H1 (cell line): ENCODE data around the gene IQCE. TPM values are rescaled to one million over a fixed set of nuclear protein-coding genes. Genes with fewer than 3 reads are reported as not detected.

Experiments used
- CBX5 ChIP-seq: fragments of 300-800, 300-1000 bp; sonication (generic); IDR thresholded peaks from 2 replicates; pipeline ENCODE4 v1.7.1; 2016; ENCODE audit warnings: antibody characterized with exemption, low read length, low read depth
- CREB1 ChIP-seq: IDR thresholded peaks from 2 replicates; pipeline ENCODE4 v1.6.1; 2012; ENCODE audit warnings: inconsistent platforms
- KDM4A ChIP-seq: IDR thresholded peaks from one replicate; pipeline ENCODE4 v1.7.1; 2012; ENCODE audit warnings: low read depth, mild to moderate bottlenecking, moderate library complexity, low read length, inconsistent platforms; ENCODE audit not compliant: severe bottlenecking
- POLR2AphosphoS5 ChIP-seq: IDR thresholded peaks from 2 replicates; pipeline ENCODE4 v1.6.1; 2011; ENCODE audit warnings: low read depth, low read length
- RBBP5 ChIP-seq: IDR thresholded peaks from 2 replicates; pipeline ENCODE4 v1.7.1; 2012; ENCODE audit warnings: low read depth, mild to moderate bottlenecking, inconsistent platforms, low read length, moderate library complexity, borderline replicate concordance
- SIN3A ChIP-seq, 2 experiments: IDR thresholded peaks in 1 of 2; conservative IDR thresholded peaks in 1 of 2; 2 replicates each; pipeline ENCODE4 v1.6.1; 2011 to 2012; ENCODE audit warnings: low read length in 2 of 2, improper control_type of control experiment in 1 of 2, low read depth in 1 of 2, mild to moderate bottlenecking in 1 of 2
- SIRT6 ChIP-seq: IDR thresholded peaks from one replicate; pipeline ENCODE4 v1.7.1; 2012; ENCODE audit warnings: low read length, inconsistent platforms
- polyA plus RNA-seq, 7 experiments: library from polyadenylated mRNA; depleted of rRNA in 3 of 7; stranded (reverse) in 5 of 7; unstranded in 2 of 7; fragments of >200 nt in 5 of 7; fragments of 200-250 nt in 2 of 7; gene quantifications; 1 replicate in 5 of 7; 2 replicates in 1 of 7; 4 replicates in 1 of 7; pipeline versions ENCODE4 v1.2.1 to v1.2.3, GENCODE V29; 2011 to 2013; ENCODE audit warnings: missing spikeins in 2 of 7, mixed read lengths in 2 of 7
- total RNA-seq: library from RNA; stranded (reverse); fragmentation: NEBNext Ultra II Directional; extraction: Animal tissue kit (Norgen Biotek cat#: 25700); gene quantifications from 2 replicates; pipeline ENCODE4 v1.2.1, GENCODE V29; 2021
- TF ChIP-seq, protein P1 (sequence below): fragments of 300-600 bp; sonication (generic); IDR thresholded peaks from 2 replicates; pipeline ENCODE4 v1.7.1; 2012; ENCODE audit warnings: low read length, moderate library complexity, mild to moderate bottlenecking, inconsistent platforms; ENCODE audit not compliant: insufficient replicate concordance
- TF ChIP-seq, protein P2 (sequence below): IDR thresholded peaks from 2 replicates; pipeline ENCODE4 v1.6.1; 2012; ENCODE audit warnings: low read length, inconsistent platforms

IQCE gene
- total and polyA plus RNA-seq, 2 of the 8 experiments (the other 6 are each of a cell fraction or from before 2014, with no cell fraction given) = 2.2 to 4.9 TPM

DNA sequence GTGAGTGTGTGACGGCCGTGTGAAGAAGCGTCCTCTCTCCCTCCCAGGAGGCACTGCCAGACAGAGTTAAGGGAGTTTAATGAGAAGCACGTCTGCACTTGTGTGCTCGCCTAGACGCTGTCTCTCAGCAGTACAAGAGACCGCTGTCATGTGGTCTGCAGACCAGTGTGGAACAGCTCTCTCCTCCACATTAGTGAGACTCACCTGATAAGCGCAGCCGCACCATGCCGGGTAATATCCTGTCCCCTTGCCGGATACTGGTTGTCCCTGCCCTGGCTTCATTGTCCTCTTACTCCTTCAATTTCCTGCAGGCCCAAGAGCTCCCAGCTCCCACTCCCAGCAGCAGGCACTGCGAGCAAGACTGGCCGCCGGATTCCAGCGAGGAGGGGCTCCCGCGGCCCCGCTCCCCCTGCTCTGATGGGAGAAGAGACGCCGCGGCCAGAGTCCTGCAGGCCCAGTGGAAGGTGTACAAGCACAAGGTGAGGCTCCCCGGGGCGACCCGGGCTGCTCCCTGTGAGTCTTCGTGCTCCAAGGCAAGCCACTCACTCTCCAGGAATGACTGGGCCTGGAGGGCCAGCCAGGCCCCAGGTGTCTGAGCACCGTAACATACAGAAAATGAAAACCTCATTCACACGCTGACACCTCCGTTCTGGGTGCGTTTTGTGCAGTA lies 39.5 kb downstream of the IQCE start (continued):
- TF ChIP-seq, protein P1, sequence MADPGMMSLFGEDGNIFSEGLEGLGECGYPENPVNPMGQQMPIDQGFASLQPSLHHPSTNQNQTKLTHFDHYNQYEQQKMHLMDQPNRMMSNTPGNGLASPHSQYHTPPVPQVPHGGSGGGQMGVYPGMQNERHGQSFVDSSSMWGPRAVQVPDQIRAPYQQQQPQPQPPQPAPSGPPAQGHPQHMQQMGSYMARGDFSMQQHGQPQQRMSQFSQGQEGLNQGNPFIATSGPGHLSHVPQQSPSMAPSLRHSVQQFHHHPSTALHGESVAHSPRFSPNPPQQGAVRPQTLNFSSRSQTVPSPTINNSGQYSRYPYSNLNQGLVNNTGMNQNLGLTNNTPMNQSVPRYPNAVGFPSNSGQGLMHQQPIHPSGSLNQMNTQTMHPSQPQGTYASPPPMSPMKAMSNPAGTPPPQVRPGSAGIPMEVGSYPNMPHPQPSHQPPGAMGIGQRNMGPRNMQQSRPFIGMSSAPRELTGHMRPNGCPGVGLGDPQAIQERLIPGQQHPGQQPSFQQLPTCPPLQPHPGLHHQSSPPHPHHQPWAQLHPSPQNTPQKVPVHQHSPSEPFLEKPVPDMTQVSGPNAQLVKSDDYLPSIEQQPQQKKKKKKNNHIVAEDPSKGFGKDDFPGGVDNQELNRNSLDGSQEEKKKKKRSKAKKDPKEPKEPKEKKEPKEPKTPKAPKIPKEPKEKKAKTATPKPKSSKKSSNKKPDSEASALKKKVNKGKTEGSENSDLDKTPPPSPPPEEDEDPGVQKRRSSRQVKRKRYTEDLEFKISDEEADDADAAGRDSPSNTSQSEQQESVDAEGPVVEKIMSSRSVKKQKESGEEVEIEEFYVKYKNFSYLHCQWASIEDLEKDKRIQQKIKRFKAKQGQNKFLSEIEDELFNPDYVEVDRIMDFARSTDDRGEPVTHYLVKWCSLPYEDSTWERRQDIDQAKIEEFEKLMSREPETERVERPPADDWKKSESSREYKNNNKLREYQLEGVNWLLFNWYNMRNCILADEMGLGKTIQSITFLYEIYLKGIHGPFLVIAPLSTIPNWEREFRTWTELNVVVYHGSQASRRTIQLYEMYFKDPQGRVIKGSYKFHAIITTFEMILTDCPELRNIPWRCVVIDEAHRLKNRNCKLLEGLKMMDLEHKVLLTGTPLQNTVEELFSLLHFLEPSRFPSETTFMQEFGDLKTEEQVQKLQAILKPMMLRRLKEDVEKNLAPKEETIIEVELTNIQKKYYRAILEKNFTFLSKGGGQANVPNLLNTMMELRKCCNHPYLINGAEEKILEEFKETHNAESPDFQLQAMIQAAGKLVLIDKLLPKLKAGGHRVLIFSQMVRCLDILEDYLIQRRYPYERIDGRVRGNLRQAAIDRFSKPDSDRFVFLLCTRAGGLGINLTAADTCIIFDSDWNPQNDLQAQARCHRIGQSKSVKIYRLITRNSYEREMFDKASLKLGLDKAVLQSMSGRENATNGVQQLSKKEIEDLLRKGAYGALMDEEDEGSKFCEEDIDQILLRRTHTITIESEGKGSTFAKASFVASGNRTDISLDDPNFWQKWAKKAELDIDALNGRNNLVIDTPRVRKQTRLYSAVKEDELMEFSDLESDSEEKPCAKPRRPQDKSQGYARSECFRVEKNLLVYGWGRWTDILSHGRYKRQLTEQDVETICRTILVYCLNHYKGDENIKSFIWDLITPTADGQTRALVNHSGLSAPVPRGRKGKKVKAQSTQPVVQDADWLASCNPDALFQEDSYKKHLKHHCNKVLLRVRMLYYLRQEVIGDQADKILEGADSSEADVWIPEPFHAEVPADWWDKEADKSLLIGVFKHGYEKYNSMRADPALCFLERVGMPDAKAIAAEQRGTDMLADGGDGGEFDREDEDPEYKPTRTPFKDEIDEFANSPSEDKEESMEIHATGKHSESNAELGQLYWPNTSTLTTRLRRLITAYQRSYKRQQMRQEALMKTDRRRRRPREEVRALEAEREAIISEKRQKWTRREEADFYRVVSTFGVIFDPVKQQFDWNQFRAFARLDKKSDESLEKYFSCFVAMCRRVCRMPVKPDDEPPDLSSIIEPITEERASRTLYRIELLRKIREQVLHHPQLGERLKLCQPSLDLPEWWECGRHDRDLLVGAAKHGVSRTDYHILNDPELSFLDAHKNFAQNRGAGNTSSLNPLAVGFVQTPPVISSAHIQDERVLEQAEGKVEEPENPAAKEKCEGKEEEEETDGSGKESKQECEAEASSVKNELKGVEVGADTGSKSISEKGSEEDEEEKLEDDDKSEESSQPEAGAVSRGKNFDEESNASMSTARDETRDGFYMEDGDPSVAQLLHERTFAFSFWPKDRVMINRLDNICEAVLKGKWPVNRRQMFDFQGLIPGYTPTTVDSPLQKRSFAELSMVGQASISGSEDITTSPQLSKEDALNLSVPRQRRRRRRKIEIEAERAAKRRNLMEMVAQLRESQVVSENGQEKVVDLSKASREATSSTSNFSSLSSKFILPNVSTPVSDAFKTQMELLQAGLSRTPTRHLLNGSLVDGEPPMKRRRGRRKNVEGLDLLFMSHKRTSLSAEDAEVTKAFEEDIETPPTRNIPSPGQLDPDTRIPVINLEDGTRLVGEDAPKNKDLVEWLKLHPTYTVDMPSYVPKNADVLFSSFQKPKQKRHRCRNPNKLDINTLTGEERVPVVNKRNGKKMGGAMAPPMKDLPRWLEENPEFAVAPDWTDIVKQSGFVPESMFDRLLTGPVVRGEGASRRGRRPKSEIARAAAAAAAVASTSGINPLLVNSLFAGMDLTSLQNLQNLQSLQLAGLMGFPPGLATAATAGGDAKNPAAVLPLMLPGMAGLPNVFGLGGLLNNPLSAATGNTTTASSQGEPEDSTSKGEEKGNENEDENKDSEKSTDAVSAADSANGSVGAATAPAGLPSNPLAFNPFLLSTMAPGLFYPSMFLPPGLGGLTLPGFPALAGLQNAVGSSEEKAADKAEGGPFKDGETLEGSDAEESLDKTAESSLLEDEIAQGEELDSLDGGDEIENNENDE = no peak
- TF ChIP-seq POLR2AphosphoS5 (no peak), CREB1 (no peak), CBX5 (no peak), KDM4A (no peak), SIN3A (conservative IDR thresholded peaks at IDR 0.05 in 1 of 2, IDR thresholded peaks at IDR 0.05 in 1 of 2; ENCODE audit: low read depth in 1 of 2, low read length in 2 of 2) (no peak), RBBP5 (no peak), SIRT6 (no peak)
- TF ChIP-seq, protein P2, sequence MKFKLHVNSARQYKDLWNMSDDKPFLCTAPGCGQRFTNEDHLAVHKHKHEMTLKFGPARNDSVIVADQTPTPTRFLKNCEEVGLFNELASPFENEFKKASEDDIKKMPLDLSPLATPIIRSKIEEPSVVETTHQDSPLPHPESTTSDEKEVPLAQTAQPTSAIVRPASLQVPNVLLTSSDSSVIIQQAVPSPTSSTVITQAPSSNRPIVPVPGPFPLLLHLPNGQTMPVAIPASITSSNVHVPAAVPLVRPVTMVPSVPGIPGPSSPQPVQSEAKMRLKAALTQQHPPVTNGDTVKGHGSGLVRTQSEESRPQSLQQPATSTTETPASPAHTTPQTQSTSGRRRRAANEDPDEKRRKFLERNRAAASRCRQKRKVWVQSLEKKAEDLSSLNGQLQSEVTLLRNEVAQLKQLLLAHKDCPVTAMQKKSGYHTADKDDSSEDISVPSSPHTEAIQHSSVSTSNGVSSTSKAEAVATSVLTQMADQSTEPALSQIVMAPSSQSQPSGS = no peak
